Natural killer cell treated with Interleukin-12 subunit alpha and Interleukin-12 subunit beta and Interleukin-15 and Interleukin-18, amount 100 ng/mL, for 72 hours (primary cell): ENCODE measurements around the gene MYH9. TPM values are rescaled to one million over a fixed set of nuclear protein-coding genes. Genes with fewer than 3 reads are reported as not detected.
A peak's percentile ranks its signal among the peaks of the same experiment; 100 is the strongest.
"Not testable (repeated sequence)": the region's sequence is repeated elsewhere in the genome, so short reads cannot be mapped to it uniquely, and the experiment has no call there.

Source experiments
- ATAC-seq, 2 donors: fragments of 150-1000 bp; cut with Tn5 transposase in 1 of 2; sonication (Bioruptor Pico), chemical (Tn5 transposase) in 1 of 2; 2 replicates each; pipeline ENCODE4 v1.10.0; 2021
- DNase-seq: peaks from one replicate; pipeline ENCODE4 v3.0.0; 2022; ENCODE audit warnings: low spot score
- H3K27ac Mint-ChIP-seq, 2 donors: 1 replicate in 1 of 2; 2 replicates in 1 of 2; pipeline ENCODE4 v1.8.0; 2022; ENCODE audit warnings: mixed read lengths in 2 of 2, mild to moderate bottlenecking in 1 of 2, moderate library complexity in 1 of 2
- H3K27me3 Mint-ChIP-seq, 2 donors: 1 replicate in 1 of 2; 2 replicates in 1 of 2; pipeline ENCODE4 v1.8.0; 2022; ENCODE audit warnings: mixed read lengths in 2 of 2
- H3K36me3 Mint-ChIP-seq: one replicate; pipeline ENCODE4 v1.8.0; 2022; ENCODE audit warnings: mixed read lengths
- H3K4me1 Mint-ChIP-seq, 2 donors: 1 replicate in 1 of 2; 2 replicates in 1 of 2; pipeline ENCODE4 v1.8.0; 2022; ENCODE audit warnings: low read depth in 2 of 2, mixed read lengths in 2 of 2, mild to moderate bottlenecking in 1 of 2
- H3K4me3 Mint-ChIP-seq: one replicate; pipeline ENCODE4 v1.8.0; 2022; ENCODE audit warnings: mixed read lengths
- H3K9me3 Mint-ChIP-seq: 2 replicates; pipeline ENCODE4 v1.8.0; 2022; ENCODE audit warnings: mixed read lengths
- total RNA-seq, 2 donors: library from RNA; stranded (reverse); gene quantifications; one replicate each; pipeline ENCODE4 v1.2.3, GENCODE V29; 2022

Gene MYH9
- total RNA-seq, 2 donors from 2014 or later = 623 to 642 TPM

DNA sequence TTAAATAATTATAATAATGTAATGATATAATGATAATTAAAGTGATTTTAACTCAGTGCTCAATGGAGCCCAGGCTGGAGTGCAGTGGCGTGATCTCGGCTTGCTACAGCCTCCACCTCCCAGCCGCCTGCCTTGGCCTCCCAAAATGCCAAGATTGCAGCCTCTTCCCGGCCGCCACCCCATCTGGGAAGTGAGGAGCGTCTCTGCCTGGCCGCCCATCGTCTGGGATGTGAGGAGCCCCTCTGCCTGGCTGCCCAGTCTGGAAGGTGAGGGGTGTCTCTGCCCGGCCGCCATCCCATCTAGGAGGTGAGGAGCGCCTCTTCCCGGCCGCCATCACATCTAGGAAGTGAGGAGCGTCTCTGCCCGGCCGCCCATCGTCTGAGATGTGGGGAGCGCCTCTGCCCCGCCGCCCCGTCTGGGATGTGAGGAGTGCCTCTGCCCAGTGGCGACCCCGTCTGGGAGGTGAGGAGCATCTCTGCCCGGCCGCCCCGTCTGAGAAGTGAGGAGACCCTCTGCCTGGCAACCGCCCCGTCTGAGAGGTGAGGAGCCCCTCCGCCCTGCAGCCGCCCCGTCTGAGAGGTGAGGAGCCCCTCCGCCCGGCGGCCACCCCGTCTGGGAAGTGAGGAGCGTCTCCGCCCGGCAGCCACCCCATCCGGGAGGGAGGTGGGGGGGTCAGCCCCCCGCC lies 97.2 kb downstream of the MYH9 start:
- H3K36me3 Mint-ChIP-seq = peaks cover 28% of the 10 kb centered on the region
- H3K9me3 Mint-ChIP-seq, H3K27me3 Mint-ChIP-seq, H3K27ac Mint-ChIP-seq, DNase-seq, ATAC-seq, H3K4me3 Mint-ChIP-seq: not testable (repeated sequence)
- peaks cover 35 to 39% of the 10 kb centered on the region in 2 donors for H3K4me1 Mint-ChIP-seq

GRCh38 chr22:36289948-36290371 lies 97.8 kb downstream of the MYH9 start:
- not testable (repeated sequence) for H3K9me3 Mint-ChIP-seq, DNase-seq, ATAC-seq, H3K27me3 Mint-ChIP-seq
- peaks cover 35 to 39% of the 10 kb centered on the region in 2 donors for H3K4me1 Mint-ChIP-seq
- H3K4me3 Mint-ChIP-seq = peak overlapping the region; percentile 40
- peak overlapping the region in 1 of 2 donors; percentile 20 for H3K27ac Mint-ChIP-seq
- H3K36me3 Mint-ChIP-seq = peaks cover 27% of the 10 kb centered on the region

DNA sequence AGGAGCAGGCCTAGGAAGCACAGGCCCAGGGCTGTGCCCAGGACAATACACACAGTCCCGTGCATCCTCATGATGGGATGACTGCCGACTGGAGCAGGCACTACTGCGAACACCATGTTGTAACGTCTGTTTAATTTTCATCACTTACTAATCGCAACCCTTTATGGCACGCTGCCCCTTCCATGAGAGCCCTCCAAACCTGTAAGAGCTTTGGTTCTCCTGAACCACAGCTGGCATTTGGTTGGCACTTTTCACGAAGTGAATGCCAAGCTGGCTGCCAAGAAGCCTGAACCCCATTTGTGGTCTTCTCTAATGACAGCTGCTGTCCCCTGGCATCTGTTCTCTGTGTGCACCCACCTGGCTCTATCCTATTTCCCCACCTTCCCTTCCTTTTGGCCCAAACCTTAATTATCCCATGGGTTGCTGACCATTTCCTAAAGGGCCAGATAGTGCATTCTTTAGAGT lies 98.3 kb downstream of the MYH9 start:
- Mint-ChIP-seq H3K4me1 (peaks cover 35 to 38% of the 10 kb centered on the region in 2 donors), H3K4me3 (peak overlapping the region; percentile 40)

GRCh38 chr22:36288571-36289405 lies 99.0 kb downstream of the MYH9 start:
- ATAC-seq = no peak
- Mint-ChIP-seq H3K36me3 (peaks cover 21% of the 10 kb centered on the region), H3K27me3 (no peaks in the 10 kb centered on the region), H3K27ac (peak overlapping the region in 1 of 2 donors; percentile 70), H3K4me1 (peaks cover 35 to 36% of the 10 kb centered on the region in 2 donors), H3K4me3 (no peak overlapping the region), H3K9me3 (no peaks in the 10 kb centered on the region)
- no peak for DNase-seq

More for the DNA sequence above, 98.3 kb downstream of the MYH9 start:
- Mint-ChIP-seq H3K27me3 (no peaks in the 10 kb centered on the region), H3K36me3 (peaks cover 25% of the 10 kb centered on the region), H3K9me3 (no peaks in the 10 kb centered on the region), H3K27ac (peak overlapping the region in 1 of 2 donors; percentile 20)
- DNase-seq (no peak), ATAC-seq (no peak)

DNA sequence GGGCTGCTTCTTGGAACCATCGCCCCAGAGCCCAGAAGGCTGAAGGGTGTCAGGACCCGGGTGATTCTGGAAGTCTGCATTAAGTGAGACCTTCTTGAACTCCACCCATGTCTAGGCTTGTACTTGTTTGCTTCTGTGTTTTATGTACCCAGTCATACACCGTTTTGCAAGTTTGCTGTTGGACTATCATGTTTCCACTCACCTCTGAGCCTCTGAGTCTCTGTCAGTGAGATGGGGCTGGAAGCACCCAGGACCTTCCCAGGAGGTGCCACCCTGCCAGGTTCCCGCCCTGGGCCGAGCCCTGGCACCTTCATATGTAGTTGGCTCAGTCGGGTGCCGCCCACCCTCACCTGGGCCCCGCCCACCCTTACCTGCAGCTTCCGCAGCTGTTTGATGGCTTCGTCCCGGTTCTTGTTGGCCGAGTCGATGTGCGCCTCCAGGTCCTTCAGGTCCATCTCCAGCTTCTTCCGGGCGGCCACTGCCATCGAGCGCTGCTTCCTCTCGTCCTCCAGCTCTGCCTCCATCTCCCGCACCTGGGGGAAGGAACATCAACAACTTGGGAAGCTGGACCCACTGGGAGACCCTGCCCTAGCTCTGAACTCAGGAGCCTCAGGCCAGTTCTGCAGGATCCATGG lies 99.8 kb downstream of the MYH9 start:
- no peaks in the 10 kb centered on the region for H3K9me3 Mint-ChIP-seq
- H3K4me3 Mint-ChIP-seq = no peak overlapping the region
- peaks cover 21% of the 10 kb centered on the region for H3K36me3 Mint-ChIP-seq
- DNase-seq (no peak), ATAC-seq (no peak)
- H3K27ac Mint-ChIP-seq = peak overlapping the region in 1 of 2 donors; percentile 70
- H3K27me3 Mint-ChIP-seq = no peaks in the 10 kb centered on the region
- H3K4me1 Mint-ChIP-seq = peaks cover 35 to 36% of the 10 kb centered on the region in 2 donors

DNA sequence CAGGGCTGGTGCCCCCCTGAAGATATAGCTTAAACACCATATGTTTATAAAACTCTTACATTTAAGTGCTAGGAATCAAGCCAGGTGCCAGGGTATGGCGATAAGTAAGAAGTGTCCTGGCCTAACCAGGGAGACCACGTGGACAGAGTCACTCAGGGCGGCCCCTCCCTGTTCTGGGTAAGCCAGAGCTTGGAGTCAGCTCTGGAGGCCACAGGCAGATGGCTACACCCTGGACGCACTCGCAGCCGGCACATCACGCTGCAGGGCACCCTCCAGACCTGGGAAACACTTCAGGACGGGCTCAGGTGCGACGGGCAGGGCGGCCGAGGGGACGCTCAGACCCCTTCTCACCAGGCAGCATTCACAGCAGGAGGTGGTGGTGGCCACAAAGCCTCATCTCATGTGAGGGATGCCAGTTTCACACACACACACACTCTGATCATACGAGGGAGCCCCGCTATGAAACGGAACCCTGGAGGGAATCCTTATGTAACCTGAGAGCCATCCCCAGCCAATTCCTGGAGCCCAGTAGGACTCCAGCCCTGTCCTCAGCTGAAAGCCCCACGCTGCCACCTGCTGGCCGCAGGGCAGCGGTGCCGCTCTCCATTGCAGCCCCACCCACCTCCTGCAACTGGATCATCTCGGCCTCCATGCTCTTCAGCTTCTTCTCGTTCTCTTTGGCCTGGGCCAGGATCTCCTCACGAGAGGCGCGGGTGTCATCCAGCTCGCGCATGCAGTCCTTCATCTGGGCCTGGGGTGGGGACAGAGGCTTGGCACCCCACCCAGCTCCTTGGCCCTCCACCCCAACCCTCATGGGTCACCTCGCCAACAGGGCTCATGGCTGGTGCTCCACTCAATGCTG lies 101.4 kb downstream of the MYH9 start:
- DNase-seq = no peak
- peak; percentile 71 to 79 for ATAC-seq
- Mint-ChIP-seq H3K27ac (peak overlapping the region; percentile 63 to 85), H3K27me3 (no peaks in the 10 kb centered on the region), H3K36me3 (peaks cover 12% of the 10 kb centered on the region), H3K9me3 (no peaks in the 10 kb centered on the region), H3K4me3 (no peak overlapping the region), H3K4me1 (peaks cover 28 to 29% of the 10 kb centered on the region in 2 donors)

DNA sequence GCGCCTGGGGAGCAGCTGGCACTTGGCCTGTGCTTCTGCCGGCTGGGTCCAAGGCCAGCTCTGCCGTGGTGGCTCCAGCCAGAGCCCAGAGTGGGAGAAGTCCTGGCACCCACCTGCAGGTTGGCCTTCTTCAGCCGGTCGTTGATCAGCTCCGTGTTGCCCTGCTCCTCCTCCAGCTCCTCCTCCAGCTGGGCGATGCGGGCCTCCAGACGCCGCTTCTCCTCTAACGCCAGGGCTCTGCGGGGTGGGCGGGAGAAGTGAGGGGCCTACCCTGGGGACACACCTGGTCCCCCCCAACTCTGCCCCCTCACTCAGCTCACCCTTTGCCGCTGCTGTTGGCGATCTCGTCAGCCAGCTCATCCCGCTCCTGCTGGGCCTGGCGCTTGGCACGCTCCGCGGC lies 102.2 kb downstream of the MYH9 start:
- ATAC-seq (no peak), DNase-seq (no peak)
- Mint-ChIP-seq H3K27me3 (no peaks in the 10 kb centered on the region), H3K27ac (no peak overlapping the region), H3K36me3 (peaks cover 12% of the 10 kb centered on the region), H3K4me3 (no peak overlapping the region), H3K4me1 (peaks cover 28 to 29% of the 10 kb centered on the region in 2 donors), H3K9me3 (no peaks in the 10 kb centered on the region)

DNA sequence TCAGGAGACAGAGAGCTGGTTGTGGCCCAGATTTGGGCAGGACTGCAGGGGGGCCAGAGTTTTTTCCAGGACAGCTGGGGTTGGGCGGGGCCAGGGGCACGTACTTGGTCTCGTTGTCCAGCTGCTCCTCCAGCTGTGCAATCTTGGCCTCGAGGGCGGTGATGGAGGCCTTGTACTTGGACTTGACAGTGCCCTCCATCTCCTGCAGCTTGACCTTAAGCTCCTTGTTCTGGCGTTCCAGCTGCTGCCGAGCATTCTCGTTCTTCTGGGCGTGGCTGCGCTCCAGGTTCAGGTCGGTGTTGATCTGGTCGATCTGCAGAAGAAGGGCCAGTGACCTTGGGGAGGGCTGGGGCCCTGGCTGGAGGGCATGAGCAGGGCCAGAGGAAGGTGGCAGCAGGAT lies 102.8 kb downstream of the MYH9 start:
- DNase-seq (no peak), ATAC-seq (no peak)
- no peaks in the 10 kb centered on the region for H3K9me3 Mint-ChIP-seq
- peaks cover 28% of the 10 kb centered on the region in 2 donors for H3K4me1 Mint-ChIP-seq
- peaks cover 12% of the 10 kb centered on the region for H3K36me3 Mint-ChIP-seq
- H3K27ac Mint-ChIP-seq = no peak overlapping the region
- H3K27me3 Mint-ChIP-seq = no peaks in the 10 kb centered on the region
- H3K4me3 Mint-ChIP-seq = no peak overlapping the region

DNA sequence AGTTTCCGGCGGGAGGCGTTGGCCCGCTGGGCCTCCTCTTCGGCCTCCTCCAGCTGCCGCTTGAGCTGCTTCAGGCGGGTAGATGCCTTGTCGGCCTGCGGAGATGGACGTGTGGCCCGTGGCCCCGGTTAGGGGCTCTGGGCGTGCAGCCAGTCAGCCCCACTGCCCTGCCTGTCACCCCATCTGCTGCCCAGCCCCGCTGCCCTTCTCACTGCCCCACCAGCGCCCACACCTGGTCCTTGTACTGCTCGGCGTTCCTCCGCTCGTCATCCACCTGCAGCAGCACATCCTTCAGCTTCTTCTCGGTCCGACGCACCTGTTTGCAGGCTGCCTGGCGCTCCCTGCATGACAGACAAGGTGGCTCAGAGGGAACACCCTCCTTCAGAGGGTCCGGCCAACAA lies 103.6 kb downstream of the MYH9 start:
- peaks cover 6% of the 10 kb centered on the region for H3K36me3 Mint-ChIP-seq

DNA sequence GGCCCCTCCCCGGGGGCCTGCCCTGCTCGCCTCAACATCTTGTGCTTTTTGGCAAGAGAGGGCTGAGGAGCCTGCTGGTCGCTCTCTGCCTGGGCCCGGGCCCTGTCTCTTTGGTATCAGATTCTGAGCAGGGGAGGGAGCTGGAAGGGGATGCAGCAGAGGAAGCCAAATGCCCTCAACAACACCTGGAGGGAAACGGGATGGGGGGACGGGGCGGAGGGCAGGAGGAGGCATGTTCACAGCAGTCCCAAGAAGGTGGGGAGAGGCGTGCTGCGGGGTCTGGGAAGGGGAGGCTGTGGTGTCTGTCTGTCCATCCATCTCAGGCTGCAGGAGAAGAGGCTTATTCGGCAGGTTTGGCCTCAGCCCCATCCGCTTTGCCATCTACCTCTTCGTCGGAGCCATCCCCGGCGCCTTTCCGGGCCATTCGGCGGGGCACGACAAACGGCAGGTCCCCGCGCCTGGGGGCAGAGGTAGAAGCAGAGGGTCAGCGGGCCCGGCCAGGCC lies 105.4 kb downstream of the MYH9 start:
- DNase-seq (no peak), ATAC-seq (no peak)
- Mint-ChIP-seq H3K9me3 (no peaks in the 10 kb centered on the region), H3K36me3 (peaks cover 6% of the 10 kb centered on the region), H3K4me1 (peaks cover 19 to 20% of the 10 kb centered on the region in 2 donors), H3K4me3 (no peak overlapping the region), H3K27ac (no peak overlapping the region), H3K27me3 (no peaks in the 10 kb centered on the region)

More for the DNA sequence above, 103.6 kb downstream of the MYH9 start:
- Mint-ChIP-seq H3K27ac (no peak overlapping the region), H3K4me1 (peaks cover 22 to 23% of the 10 kb centered on the region in 2 donors), H3K9me3 (no peaks in the 10 kb centered on the region), H3K27me3 (no peaks in the 10 kb centered on the region), H3K4me3 (no peak overlapping the region)
- DNase-seq = no peak
- ATAC-seq = no peak

GRCh38 chr22:36281781-36282327 lies 105.9 kb downstream of the MYH9 start:
- no peaks in the 10 kb centered on the region for H3K27me3 Mint-ChIP-seq
- ATAC-seq (no peak), DNase-seq (no peak)
- no peak overlapping the region for H3K4me3 Mint-ChIP-seq
- H3K9me3 Mint-ChIP-seq = no peaks in the 10 kb centered on the region
- H3K4me1 Mint-ChIP-seq = peaks cover 17 to 18% of the 10 kb centered on the region in 2 donors
- peaks cover 1% of the 10 kb centered on the region for H3K36me3 Mint-ChIP-seq
- peak overlapping the region in 1 of 2 donors; percentile 1 for H3K27ac Mint-ChIP-seq

DNA sequence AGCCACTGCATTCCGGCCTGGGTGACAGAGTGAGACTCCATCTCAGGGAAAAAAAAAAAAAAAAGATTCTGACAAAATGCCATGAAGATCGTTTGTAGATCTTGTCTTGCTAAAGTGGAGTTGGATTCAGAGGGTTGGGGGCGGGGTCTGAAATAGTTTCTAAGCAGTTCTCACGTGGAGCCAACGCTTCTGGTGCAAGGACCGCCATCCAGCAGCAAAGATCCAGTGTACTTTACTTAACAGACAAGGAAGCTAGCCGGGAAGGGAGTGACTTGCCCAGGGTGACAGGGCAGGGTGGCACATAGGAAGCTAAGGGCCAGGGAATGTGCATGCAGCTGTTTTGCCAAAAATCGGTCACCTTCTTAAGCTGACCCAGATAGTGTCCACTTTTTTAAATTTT lies 107.4 kb downstream of the MYH9 start:
- peaks cover 14 to 17% of the 10 kb centered on the region in 2 donors for H3K4me1 Mint-ChIP-seq
- DNase-seq = no peak
- H3K27ac Mint-ChIP-seq = no peak overlapping the region
- no peaks in the 10 kb centered on the region for H3K9me3 Mint-ChIP-seq
- no peaks in the 10 kb centered on the region for H3K27me3 Mint-ChIP-seq
- H3K4me3 Mint-ChIP-seq = no peak overlapping the region
- no peak for ATAC-seq
- H3K36me3 Mint-ChIP-seq = no peaks in the 10 kb centered on the region
